Hepatocyte (in vitro differentiated cells): ENCODE results near the gene DNAAF9. TPM values are rescaled to one million over a fixed set of nuclear protein-coding genes. Genes with fewer than 3 reads are reported as not detected.

ENCODE experiments used
- DNase-seq: peaks from one replicate; pipeline ENCODE4 v3.0.0-alpha.2; 2016; ENCODE audit warnings: low spot score
- H2AFZ ChIP-seq: fragments of 200-600 bp; sonication (generic); 2 replicates; pipeline ENCODE4 v1.6.0; 2016; ENCODE audit warnings: antibody characterized with exemption, mild to moderate bottlenecking
- H3K27ac ChIP-seq: fragments of 200-600 bp; sonication (generic); 2 replicates; pipeline ENCODE4 v1.5.1; 2016; ENCODE audit warnings: mild to moderate bottlenecking
- H3K27me3 ChIP-seq: fragments of 200-600 bp; sonication (generic); 2 replicates; pipeline ENCODE4 v1.6.1; 2016
- H3K36me3 ChIP-seq: fragments of 200-600 bp; sonication (generic); replicated peaks from 2 replicates; pipeline ENCODE4 v1.5.1; 2016; ENCODE audit warnings: low read depth; ENCODE audit not compliant: insufficient read depth
- H3K4me1 ChIP-seq: fragments of 200-600 bp; sonication (generic); 2 replicates; pipeline ENCODE4 v1.5.1; 2016; ENCODE audit warnings: mild to moderate bottlenecking, moderate library complexity; ENCODE audit not compliant: insufficient read depth
- H3K4me2 ChIP-seq: fragments of 200-600 bp; sonication (generic); 2 replicates; pipeline ENCODE4 v1.6.0; 2016
- H3K4me3 ChIP-seq: fragments of 200-600 bp; sonication (generic); 2 replicates; pipeline ENCODE4 v1.5.1; 2016; ENCODE audit warnings: mild to moderate bottlenecking
- H3K79me2 ChIP-seq: fragments of 200-600 bp; sonication (generic); 2 replicates; pipeline ENCODE4 v1.6.0; 2017; ENCODE audit warnings: mild to moderate bottlenecking
- H3K9me2 ChIP-seq: fragments of 200-600 bp; sonication (generic); replicated peaks from 2 replicates; pipeline ENCODE4 v1.6.0; 2017; ENCODE audit warnings: mild to moderate bottlenecking; ENCODE audit not compliant: insufficient read depth
- H3K9me3 ChIP-seq: fragments of 200-600 bp; sonication (generic); 2 replicates; pipeline ENCODE4 v1.5.1; 2016; ENCODE audit warnings: low read depth, mild to moderate bottlenecking
- H4K20me1 ChIP-seq: fragments of 200-600 bp; sonication (generic); 2 replicates; pipeline ENCODE4 v1.6.0; 2016; ENCODE audit warnings: mild to moderate bottlenecking; ENCODE audit not compliant: insufficient read depth, poor library complexity, severe bottlenecking
- CTCF ChIP-seq: fragments of 200-600 bp; sonication (generic); IDR thresholded peaks from 2 replicates; pipeline ENCODE4 v1.5.1; 2016; ENCODE audit warnings: antibody characterized with exemption, mild to moderate bottlenecking; ENCODE audit not compliant: poor library complexity
- EZH2 ChIP-seq: fragments of 200-600 bp; sonication (generic); IDR thresholded peaks from 2 replicates; pipeline ENCODE4 v1.6.1; 2016; ENCODE audit warnings: antibody characterized with exemption, mild to moderate bottlenecking, borderline replicate concordance
- EZH2phosphoT487 ChIP-seq: fragments of 200-600 bp; sonication (generic); IDR thresholded peaks from one replicate; pipeline ENCODE4 v1.6.1; 2018; ENCODE audit warnings: antibody characterized with exemption, mild to moderate bottlenecking, low read depth, moderate library complexity; ENCODE audit not compliant: unreplicated experiment, severe bottlenecking
- WGBS: methylation state at CpG from one replicate; pipeline ENCODE4 v1.1.6; 2016; ENCODE audit warnings: low lambda C conversion rate; ENCODE audit errors: missing lambda C conversion rate; 5-methylcytosine and 5-hydroxymethylcytosine counted together
- polyA plus RNA-seq: library from polyadenylated mRNA; unstranded; fragments of >200 nt; fragmentation: Nextera tagmentation; extraction: Ambion mirVana; gene quantifications from 2 replicates; pipeline ENCODE4 v1.2.1, GENCODE V29; 2016
- total RNA-seq: library from RNA; depleted of rRNA; stranded (reverse); fragments of >200 nt; gene quantifications from 2 replicates; pipeline ENCODE4 v1.2.3, GENCODE V29; 2014

The DNAAF9 gene
- total and polyA plus RNA-seq, 2 experiments from 2014 or later: 4.7 to 11.9 TPM

GRCh38 chr20:3446779-3447178 lies 39.3 kb upstream of the DNAAF9 start:
- DNase-seq: no peak
- TF ChIP-seq EZH2phosphoT487: no peak
- no peak for TF ChIP-seq CTCF
- TF ChIP-seq EZH2: no peak

GRCh38 chr20:3436864-3437574 lies 29.6 kb upstream of the DNAAF9 start:
- no peaks in the 10 kb centered on the region for H3K9me2 ChIP-seq
- H3K36me3 ChIP-seq: no peaks in the 10 kb centered on the region
- no peaks in the 10 kb centered on the region for H3K27me3 ChIP-seq
- WGBS: 91% methylated on average over 2 of the region's 2 CpGs
- H3K4me1 ChIP-seq: no peaks in the 10 kb centered on the region
- no peak overlapping the region for H3K4me3 ChIP-seq
- TF ChIP-seq EZH2: no peak
- TF ChIP-seq EZH2phosphoT487: no peak
- no peak for TF ChIP-seq CTCF
- H2AFZ ChIP-seq: no peak overlapping the region
- H3K9me3 ChIP-seq: no peaks in the 10 kb centered on the region
- no peaks in the 10 kb centered on the region for H3K79me2 ChIP-seq
- H3K4me2 ChIP-seq: no peak overlapping the region
- H3K27ac ChIP-seq: no peak overlapping the region
- peak; percentile 24 for DNase-seq
- no peaks in the 10 kb centered on the region for H4K20me1 ChIP-seq

More at GRCh38 chr20:3446779-3447178, 39.3 kb upstream of the DNAAF9 start:
- no peak overlapping the region for H3K27ac ChIP-seq
- no peaks in the 10 kb centered on the region for H4K20me1 ChIP-seq
- WGBS: 85% methylated on average over 8 of the region's 8 CpGs
- H3K9me3 ChIP-seq: no peaks in the 10 kb centered on the region
- H3K27me3 ChIP-seq: peaks cover 4% of the 10 kb centered on the region
- no peaks in the 10 kb centered on the region for H3K9me2 ChIP-seq
- H2AFZ ChIP-seq: no peak overlapping the region
- no peak overlapping the region for H3K4me2 ChIP-seq
- H3K4me3 ChIP-seq: no peak overlapping the region
- no peaks in the 10 kb centered on the region for H3K36me3 ChIP-seq
- no peaks in the 10 kb centered on the region for H3K4me1 ChIP-seq
- no peaks in the 10 kb centered on the region for H3K79me2 ChIP-seq

GRCh38 chr20:3434232-3434631 lies 26.8 kb upstream of the DNAAF9 start:
- H3K79me2 ChIP-seq: no peaks in the 10 kb centered on the region
- TF ChIP-seq EZH2 (no peak), EZH2phosphoT487 (no peak)
- no peaks in the 10 kb centered on the region for H4K20me1 ChIP-seq
- no peak overlapping the region for H3K4me2 ChIP-seq
- H3K9me2 ChIP-seq: no peaks in the 10 kb centered on the region
- H3K4me1 ChIP-seq: no peaks in the 10 kb centered on the region
- H3K27ac ChIP-seq: no peak overlapping the region
- WGBS: 94% methylated on average over 6 of the region's 6 CpGs
- no peaks in the 10 kb centered on the region for H3K36me3 ChIP-seq
- no peak overlapping the region for H3K4me3 ChIP-seq
- no peaks in the 10 kb centered on the region for H3K9me3 ChIP-seq
- no peak overlapping the region for H2AFZ ChIP-seq
- no peak for DNase-seq
- no peaks in the 10 kb centered on the region for H3K27me3 ChIP-seq

- no peaks in the 10 kb centered on the region for H3K9me2 ChIP-seq
- DNase-seq: no peak
- H3K27ac ChIP-seq: no peak overlapping the region
- H3K4me3 ChIP-seq: no peak overlapping the region
- no peak overlapping the region for H2AFZ ChIP-seq
- no peaks in the 10 kb centered on the region for H3K79me2 ChIP-seq
- no peaks in the 10 kb centered on the region for H4K20me1 ChIP-seq
- H3K36me3 ChIP-seq: no peaks in the 10 kb centered on the region
- no peaks in the 10 kb centered on the region for H3K4me1 ChIP-seq
- WGBS: 89% methylated on average over 3 of the region's 3 CpGs
- H3K4me2 ChIP-seq: no peak overlapping the region
- TF ChIP-seq EZH2phosphoT487 (no peak), CTCF (no peak), EZH2 (no peak)
- H3K27me3 ChIP-seq: no peaks in the 10 kb centered on the region
- H3K9me3 ChIP-seq: no peaks in the 10 kb centered on the region
These were observed 26.3 kb upstream of the DNAAF9 start for GRCh38 chr20:3433744-3434143.
